GM21423 (cell line): ENCODE measurements around the gene ACTR5.

Source experiments
- ATAC-seq: cut with Tn5 transposase; IDR thresholded peaks from one replicate; pipeline ENCODE4 v1.9.1; 2021; ENCODE audit warnings: mild to moderate bottlenecking, moderate library complexity; ENCODE audit not compliant: unreplicated experiment

ACTR5 gene

GRCh38 chr20:38728911-38729642 is 19.2 kb upstream of the ACTR5 start:
- ATAC-seq: no peak

GRCh38 chr20:38729767-38730166 is 18.5 kb upstream of the ACTR5 start:
- ATAC-seq: no peak

GRCh38 chr20:38730167-38730988 is 17.9 kb upstream of the ACTR5 start:
- ATAC-seq: no peak

- no peak for ATAC-seq
These were observed 17.1 kb upstream of the ACTR5 start for GRCh38 chr20:38730989-38731737.

GRCh38 chr20:38731738-38732113 is 16.5 kb upstream of the ACTR5 start:
- no peak for ATAC-seq

- ATAC-seq: no peak
These were observed 15.3 kb upstream of the ACTR5 start for GRCh38 chr20:38732981-38733380.

GRCh38 chr20:38735172-38735571 is 13.1 kb upstream of the ACTR5 start:
- ATAC-seq: no peak

- no peak for ATAC-seq
These were observed 10.4 kb upstream of the ACTR5 start for GRCh38 chr20:38737887-38738286.

GRCh38 chr20:38745757-38746156 is 2.5 kb upstream of the ACTR5 start:
- ATAC-seq: no peak

GRCh38 chr20:38747495-38748096 is 664 bp upstream of the ACTR5 start:
- ATAC-seq: no peak

- peak; percentile 19 for ATAC-seq
These were observed 545 bp downstream of the ACTR5 start for GRCh38 chr20:38748861-38749149.

- ATAC-seq: no peak
These were observed 3.2 kb downstream of the ACTR5 start for GRCh38 chr20:38751360-38751976.

GRCh38 chr20:38752029-38752428 is 3.8 kb downstream of the ACTR5 start:
- no peak for ATAC-seq

- no peak for ATAC-seq
These were observed 6.7 kb downstream of the ACTR5 start for GRCh38 chr20:38754924-38755323.

- no peak for ATAC-seq
These were observed 7.2 kb downstream of the ACTR5 start for GRCh38 chr20:38755324-38755910.

GRCh38 chr20:38757145-38757775 is 9.0 kb downstream of the ACTR5 start:
- ATAC-seq: no peak

- no peak for ATAC-seq
These were observed 10.8 kb downstream of the ACTR5 start for GRCh38 chr20:38759106-38759505.

- no peak for ATAC-seq
These were observed 12.7 kb downstream of the ACTR5 start for GRCh38 chr20:38760978-38761377.

- ATAC-seq: no peak
These were observed 13.9 kb downstream of the ACTR5 start for GRCh38 chr20:38762174-38762573.

GRCh38 chr20:38763616-38764015 is 15.4 kb downstream of the ACTR5 start:
- ATAC-seq: no peak
